Activated T-cell treated with anti-CD3 and anti-CD28 coated beads for 4 hours (primary cell): ENCODE results near the gene RPL22.

ENCODE experiments used
- DNase-seq: peaks from one replicate; pipeline ENCODE4 v3.0.0-alpha.2; 2020

RPL22 gene

DNA sequence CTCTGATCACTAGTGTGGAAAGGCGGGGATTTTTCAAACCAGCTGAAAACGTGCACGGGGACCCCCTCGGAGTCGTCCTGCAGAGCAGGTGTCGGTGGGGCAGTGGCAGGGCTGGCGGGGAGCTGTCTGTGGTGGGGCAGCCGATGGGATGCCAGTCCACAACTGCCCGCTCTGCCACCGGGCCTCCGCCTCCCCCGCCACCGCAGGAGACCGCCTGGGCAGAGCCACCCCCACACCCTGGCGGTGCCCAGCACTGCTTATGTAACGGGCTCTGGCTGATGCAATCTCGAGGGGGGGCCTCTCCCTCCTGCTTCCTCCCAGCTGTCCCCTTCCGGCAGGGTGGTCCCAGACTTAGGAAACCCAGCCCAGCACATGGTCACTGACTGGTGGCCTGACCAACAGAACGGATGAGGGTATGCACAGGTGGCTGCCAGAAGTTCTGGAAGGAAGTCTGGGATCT, 28.6 kb downstream of the RPL22 start:
- DNase-seq, result no peak

GRCh38 chr1:6170116-6170741, 29.2 kb downstream of the RPL22 start:
- no peak for DNase-seq

DNA sequence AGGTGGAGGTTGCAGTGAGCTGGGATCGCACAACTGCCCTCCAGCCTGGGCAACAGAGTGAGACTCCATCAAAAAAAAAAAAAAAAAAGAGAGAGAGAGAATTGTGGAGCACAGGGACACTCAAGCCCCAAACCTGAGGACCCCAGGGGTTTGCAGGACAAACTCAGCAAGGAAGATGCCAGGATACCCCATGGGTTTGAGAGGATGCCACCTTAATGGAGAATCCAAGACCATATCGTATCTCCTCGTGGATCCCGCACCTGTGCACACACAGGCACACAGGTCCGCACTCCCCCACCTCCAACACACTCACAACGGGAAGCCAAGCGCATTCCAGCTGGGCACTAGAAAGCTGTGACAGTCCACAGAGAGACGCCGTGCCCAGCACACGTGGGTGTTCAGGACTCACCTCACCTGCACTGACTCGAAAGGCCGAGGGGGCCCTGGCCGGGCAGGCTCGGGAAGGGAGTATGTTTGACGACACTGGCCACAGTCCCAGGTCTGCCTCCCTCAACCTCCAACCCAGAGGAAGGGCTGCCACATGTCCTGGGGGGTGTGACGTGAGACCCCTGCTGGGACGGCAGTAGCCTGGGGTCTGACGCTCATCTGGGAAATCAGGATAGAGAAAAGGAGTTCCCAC, 30.3 kb downstream of the RPL22 start:
- no peak for DNase-seq

DNA sequence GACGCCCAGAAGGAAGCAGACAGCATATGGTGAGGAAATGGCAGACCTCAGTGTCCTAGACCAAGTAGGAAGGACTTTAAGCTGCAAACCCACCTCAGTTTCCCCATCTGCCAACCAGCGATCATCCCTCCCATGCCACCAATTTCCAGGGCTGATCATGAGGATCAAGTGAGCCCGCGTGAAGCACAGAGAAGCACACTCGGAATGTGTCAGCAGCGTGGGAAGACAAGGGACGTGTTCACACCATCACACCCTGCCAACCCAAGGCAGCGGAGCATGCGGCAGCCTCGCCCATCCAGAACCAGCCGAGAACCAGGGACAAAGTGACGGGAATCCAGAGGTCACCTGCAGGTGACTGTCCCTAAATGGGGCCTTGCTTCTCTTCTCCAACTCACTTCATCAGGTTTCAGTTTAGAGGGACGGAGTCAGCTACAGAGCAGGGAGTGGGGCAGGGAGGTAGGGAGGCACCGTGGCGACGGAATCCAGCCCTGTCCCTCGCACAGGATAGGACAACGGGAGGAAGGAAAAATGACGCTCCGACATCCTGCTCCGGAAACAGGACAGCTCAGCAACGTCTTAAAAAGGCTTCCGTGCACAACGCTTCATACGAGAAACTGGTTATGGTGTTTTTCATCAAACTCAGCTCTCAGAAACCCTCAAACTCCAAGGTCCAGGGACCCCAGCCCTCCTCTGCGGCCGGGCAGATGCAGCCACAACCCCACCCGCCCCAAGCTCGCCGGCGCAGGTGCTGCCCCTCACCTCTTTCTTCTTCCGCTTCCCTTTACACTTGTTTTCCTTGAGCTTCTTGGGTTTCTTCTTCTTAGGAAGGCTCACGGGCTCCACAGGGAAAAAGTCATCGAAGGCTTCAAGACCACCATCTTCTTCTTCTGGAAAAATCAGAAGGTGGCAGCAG, 31.7 kb downstream of the RPL22 start:
- no peak for DNase-seq

DNA sequence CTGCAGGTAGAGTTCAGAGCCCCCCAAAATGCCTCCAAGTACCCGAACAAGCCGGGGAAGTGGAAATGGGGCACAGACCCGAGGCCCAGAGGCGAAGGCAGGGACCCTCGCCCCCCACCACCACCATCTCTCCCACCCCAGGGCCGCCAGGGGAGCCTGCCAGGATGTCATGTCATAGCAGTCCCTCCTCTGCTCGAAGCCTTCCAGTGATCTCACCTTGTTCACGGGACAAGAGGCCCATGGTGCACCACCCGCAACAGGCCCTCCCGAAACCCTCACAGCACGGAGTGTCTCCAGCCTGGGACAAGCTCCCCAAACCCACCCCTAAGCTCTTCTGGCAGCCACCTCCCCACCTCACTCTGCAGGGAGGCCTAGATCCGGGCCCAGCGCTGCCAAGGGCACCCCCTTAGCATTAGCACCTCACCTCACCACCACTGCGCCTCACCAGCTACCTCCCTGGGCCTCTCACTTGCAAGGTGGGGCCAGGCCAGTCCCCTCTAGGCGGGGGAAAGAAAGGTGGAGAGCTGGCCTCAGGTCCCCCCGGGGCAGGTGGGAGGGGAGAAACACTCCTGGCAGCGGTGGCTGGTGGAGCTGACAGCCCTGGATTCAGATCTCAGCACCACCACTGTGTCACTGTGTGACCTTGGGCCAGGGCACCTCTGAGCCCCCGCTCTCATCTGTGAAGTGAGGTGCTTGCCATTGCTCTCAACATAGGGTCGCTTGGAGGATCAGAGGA, 32.6 kb downstream of the RPL22 start:
- DNase-seq, result no peak

DNA sequence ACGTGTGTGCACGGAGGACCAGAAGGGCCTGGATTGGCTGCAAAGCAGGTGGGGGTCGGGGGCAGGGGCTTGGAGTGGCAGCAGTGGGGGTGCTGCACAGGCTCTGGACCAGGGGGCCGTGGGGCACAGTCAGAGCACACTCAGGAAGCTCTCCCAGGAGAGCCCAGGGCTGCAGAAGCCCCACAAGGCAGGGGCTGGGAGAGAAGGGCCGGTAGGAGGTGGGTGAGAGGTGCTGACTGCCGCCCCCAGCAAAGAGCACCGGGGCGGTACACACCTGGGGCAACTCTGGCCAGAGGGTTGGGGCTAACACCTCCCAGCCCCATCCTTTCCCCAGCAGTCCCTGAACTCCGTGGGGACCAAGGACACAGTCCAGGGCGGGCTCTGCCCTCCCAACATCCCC, 33.2 kb downstream of the RPL22 start:
- no peak for DNase-seq

DNA sequence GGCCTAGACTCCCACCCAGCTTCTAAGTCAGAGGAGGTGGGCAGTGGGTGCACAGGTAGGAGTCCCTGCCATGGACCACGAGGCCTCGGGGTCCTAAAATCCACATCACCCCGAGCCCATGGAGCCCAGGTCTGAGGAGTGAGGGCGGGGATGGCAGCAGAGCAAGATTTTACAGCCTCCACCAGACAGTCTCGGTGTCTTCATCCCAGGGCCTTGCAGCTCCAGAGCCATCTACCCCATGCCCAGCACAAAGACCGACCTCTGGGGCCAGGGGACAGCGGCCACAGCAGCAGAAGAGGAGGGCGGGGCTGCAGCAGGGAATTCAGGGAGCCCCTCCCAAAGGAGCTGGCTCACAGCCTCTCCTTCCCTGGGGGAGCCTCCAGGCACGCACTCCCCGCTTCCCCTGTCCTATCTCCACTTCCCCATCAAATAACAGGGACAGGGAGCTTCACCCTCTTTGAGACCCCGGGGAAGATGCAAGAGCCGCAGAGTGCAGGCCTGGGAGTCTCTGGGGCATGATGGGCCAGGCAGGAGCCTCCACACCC, 33.9 kb downstream of the RPL22 start:
- DNase-seq, result no peak

DNA sequence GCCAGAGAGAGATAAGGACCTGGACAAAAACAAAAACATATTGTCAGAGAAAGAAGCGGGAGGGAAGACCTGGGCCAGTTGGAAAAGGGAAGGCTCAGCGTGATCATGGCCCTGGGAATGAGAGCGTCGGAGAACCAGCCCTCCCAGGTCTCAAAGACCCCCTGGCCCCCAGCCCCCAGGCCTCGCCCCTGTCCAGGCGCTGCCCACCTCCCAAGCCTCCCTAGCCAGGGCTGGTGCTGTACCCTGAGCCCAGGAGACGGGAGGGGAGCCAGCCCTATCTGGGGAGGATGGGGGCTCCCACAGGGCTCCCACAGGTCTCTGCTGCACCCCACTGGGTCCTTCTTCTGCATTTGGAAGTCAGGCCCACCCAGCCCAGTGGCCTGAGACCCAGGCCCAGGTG, 34.4 kb downstream of the RPL22 start:
- DNase-seq, result no peak

DNA sequence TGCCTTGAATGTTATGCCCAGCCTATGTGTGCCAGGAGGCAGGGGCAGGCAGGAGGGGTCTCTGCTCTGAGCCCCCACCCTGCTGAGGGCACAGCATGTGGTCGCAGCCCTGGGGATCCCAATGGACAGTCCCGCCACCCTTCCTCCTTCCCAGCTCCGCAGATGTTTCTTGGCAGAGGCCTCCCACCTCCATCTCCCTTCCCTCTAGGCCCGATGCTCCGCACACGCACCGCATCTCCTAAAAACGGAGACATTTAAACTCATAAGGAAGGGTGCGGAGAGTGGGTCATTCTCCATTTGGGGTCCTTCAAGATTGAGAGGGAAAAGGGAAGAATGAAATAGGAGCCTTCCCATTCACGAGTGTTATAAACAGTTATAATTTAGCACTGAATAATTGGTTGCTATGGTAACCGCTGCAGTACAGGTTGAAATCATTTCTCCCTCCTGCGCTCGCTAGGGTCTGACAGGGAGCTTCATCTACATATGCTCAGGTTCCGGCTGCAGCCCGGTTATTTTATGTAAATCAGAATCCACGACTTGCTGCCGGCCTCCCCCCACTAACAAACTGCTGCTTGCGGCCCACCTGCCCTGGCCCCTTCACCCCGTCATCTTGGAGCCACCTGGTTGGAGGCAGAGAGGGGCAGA, 35.3 kb downstream of the RPL22 start:
- DNase-seq, result no peak

GRCh38 chr1:6163191-6163972, 36.0 kb downstream of the RPL22 start:
- DNase-seq, result no peak

DNA sequence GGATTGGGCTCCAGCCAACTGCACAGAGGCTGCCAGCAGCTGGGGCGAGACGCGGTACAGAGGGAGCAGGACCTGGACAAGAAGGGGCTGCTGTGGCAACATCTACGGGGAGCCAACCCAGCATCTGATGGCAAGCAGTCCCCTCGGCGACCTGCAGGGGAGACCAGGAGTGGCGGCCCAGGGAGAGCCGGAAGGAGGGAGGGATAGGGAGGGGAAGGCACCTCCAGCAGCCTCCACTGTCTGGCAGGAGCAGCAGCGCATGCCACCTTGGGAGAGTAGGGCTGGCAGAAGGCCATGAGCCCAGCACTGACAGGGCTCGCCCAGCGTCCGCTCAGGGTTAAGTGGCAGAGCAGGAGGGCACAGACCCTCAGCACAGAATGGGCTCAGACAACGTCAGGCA, 36.6 kb downstream of the RPL22 start:
- DNase-seq, result no peak

- no peak for DNase-seq
Observed at GRCh38 chr1:6162341-6162740, 37.1 kb downstream of the RPL22 start.

- no peak for DNase-seq
Observed at GRCh38 chr1:6158181-6158580, 41.2 kb downstream of the RPL22 start.

DNA sequence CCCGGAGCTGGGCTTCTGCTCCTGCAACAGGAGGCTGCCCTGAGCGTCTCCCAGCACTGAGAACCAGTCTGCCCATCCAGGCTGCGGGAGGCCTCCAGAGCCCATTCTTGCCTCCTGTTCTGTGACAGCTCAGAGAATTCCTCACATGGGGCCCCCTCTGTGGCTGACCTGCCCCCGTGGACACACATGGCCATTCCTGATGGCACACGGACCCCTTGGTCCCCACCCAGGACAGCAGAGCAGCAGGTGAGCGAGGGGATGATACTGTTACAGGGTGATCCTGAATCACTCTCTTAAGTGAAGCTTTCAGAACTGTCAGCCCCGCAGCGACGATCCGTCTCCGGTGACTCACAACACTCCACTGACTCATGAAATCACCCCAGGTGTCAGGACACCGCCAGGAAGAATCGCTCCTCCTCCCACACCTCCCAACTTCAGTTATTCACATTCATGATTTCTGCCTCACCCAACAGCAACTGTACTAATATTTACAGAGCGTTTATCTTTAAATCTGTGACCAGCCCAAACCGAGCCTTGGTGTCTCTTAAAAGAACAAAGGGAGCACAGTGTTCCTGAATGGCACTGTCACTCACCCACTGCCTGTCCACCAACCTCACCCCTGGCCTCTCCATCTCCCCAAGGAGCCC, 41.7 kb downstream of the RPL22 start:
- DNase-seq, result no peak

GRCh38 chr1:6157132-6157527, 42.3 kb downstream of the RPL22 start:
- no peak for DNase-seq

GRCh38 chr1:6154525-6155319, 44.7 kb downstream of the RPL22 start:
- no peak for DNase-seq

DNA sequence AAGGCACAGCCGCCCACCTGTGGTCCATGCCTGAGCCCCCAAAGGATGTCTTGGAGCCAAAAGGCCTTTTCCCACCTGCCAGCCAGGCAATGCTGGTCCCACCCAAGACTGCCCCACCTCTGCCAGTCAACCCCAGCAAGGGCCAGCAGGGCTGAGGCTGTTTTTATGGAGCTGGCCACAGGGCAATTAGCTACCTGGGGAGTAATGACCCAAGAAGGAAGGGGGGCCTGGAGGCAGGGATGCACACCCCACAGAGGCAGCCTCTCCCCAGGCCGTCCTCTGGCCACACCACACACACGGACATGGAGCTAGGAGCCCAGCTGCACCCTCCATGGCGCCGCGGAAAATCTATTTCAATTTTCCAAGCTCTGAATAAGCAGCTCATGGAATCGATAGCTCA, 46.5 kb downstream of the RPL22 start:
- DNase-seq, result no peak

DNA sequence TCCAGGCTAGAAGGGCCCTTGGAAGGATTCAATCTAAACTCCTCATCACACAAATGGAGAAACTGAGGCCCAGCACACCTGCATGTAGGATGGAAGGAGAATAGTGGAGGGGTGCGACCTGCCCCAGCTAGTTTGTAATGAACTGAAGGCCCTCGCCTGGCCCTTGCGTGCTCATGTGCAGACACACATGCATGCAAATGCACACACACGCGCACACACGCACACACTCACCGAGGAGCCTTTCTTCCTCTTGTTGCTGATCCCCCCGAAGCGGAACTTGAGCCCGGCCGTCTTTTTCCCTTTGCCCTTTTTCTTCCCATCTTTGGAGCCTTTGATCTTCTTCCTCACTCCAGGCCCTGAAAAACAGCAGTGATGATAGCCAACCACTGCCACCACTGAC, 47.2 kb downstream of the RPL22 start:
- no peak for DNase-seq

GRCh38 chr1:6151291-6151822, 48.0 kb downstream of the RPL22 start:
- DNase-seq, result no peak
